Camera-type eye (tissue), 1 donor: ENCODE measurements around the gene SVBP. TPM values are rescaled to one million over a fixed set of nuclear protein-coding genes. Genes with fewer than 3 reads are reported as not detected.

ENCODE experiments used
- total RNA-seq: library from RNA; depleted of rRNA; stranded (reverse); fragments of >200 nt; gene quantifications from one replicate; pipeline ENCODE4 v1.2.3, GENCODE V29; 2014

Gene SVBP
- total RNA-seq, result 27.7 TPM

DNA sequence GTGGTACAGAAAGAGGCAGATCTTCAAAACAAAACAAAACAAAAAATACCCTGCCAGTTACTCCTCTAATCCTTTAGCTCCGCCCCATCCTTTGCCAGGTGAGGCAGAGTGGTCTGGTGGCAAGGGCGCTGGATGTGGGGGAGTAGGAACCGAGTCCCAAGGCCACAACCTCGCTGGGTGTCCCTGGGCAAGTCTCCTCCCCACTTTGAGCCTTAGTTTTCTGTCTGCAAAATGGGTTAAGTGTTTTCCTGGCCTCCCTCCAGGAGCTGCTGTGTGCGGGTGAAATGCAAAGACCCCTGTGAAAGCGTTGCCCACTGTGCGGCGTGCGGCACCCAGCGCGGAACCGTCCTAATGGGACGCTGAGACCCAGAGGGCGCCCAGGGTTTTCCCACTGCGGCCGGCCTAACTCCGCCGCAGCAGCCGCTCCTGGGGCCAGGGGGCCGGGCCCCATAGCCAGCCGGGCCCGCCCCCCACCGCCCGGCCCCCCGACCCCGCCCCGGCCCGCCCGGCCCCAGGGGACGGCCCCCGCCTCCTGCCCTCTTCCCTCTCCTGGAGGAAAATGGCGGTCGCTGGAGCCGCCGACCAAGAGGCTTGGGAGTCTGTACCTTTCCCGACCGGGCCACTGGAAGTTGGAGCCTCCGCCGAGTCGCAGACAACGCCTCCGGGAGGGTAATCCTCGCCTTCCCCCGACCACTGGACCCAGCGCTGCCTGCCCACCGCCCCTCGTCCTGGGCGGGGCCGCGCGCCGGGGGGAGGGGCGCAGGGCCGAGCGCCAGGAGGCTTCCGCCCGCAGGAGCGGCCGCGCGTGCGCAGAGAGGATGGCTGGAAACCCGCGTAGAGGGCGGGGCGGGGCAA lies at the start of gene SVBP, which contains the start of gene ERMAP:
TSS of gene SVBP (minus strand) at position 813 of the 855 bp plus-strand sequence. CDS start 853 bp downstream, outside the sequence.
TSS of gene ERMAP (plus strand) at position 538 of the 855 bp plus-strand sequence. CDS start 13,327 bp downstream, outside the sequence.

GRCh38 chr1:42846257-42847110 lies 29.3 kb upstream of the SVBP start, which contains the start of gene ZNF691:
ZNF691 (plus strand) TSS chr1:42846613; CDS start chr1:42849659, 3,046 bp downstream.

GRCh38 chr1:42784946-42785693 lies 32.1 kb downstream of the SVBP start, which contains the start of gene TMEM269:
TMEM269 (plus strand) TSS chr1:42784991; CDS start chr1:42789894, 4,903 bp downstream.

DNA sequence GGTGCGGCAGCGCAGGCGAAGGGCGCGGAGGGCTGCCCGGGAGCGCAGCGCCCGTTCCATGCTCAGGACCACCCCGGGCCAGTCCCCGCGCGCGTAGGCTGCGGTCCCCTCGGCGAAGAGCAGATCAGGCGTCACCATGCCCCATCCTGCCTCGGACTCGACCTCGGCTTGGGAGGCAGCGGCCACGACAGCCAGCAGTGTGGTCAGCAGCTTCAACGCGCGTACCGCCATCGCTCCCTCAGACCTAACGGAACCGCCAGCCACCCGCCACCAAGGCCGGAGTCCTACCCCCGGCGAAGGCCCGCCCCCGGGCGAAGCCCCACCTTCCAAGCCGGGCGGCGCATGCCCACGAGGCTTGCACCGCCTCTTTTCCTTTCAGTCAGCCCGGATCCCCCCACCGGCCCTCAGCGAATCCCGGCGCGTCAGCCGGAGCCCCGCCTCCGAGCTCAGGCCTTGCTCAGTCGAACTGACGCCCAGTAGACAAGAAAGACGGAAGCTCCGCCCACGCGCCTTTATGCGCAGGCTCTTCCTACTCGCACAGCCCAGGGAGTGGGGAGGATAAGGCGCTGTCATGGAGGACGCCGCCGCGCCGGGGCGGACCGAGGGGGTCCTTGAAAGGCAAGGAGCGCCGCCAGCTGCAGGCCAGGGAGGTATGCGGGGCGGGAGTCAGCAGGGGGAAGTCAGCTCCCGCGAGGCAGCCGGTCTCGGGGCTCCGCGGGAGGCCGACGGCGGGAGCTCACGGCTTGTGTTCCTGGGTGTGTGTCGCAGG lies 50.3 kb downstream of the SVBP start, which contains the start of the genes C1orf50 and P3H1:
TSS of gene C1orf50 (plus strand) at position 509 of the 769 bp plus-strand sequence. CDS start at position 572, 63 bp downstream.
TSS of gene P3H1 (minus strand) at position 288 of the 769 bp plus-strand sequence. CDS start at position 231, 57 bp downstream.

Other genes with a start within 250 kb of the SVBP start
- gene PPIH, start 159.0 kb downstream of the SVBP start, total RNA-seq, result 37.5 TPM
- gene YBX1, start 135.0 kb downstream of the SVBP start, total RNA-seq, result 488 TPM
- 8.6 TPM for gene CLDN19, start 77.2 kb downstream of the SVBP start, total RNA-seq
- 68.0 TPM for gene P3H1, start 50.4 kb downstream of the SVBP start, total RNA-seq
- gene C1orf50, start 50.1 kb downstream of the SVBP start, total RNA-seq, result 7.8 TPM
- gene TMEM269, start 32.4 kb downstream of the SVBP start, total RNA-seq, result 0.44 TPM
- gene ERMAP, start 275 bp downstream of the SVBP start, total RNA-seq, result 12.8 TPM
- 17.4 TPM for gene ZNF691, start 29.2 kb upstream of the SVBP start, total RNA-seq
- 1,089 TPM for gene SLC2A1, start 141.5 kb upstream of the SVBP start, total RNA-seq